Nephron (organoid): ENCODE measurements around the gene ST3GAL4.

Source experiments
- H3K27ac Mint-ChIP-seq, 3 experiments: 2 replicates each; pipeline ENCODE4 v1.8.0; 2020; ENCODE audit warnings: mixed read lengths in 3 of 3, mild to moderate bottlenecking in 2 of 3, moderate library complexity in 1 of 3
- H3K27me3 Mint-ChIP-seq: 2 replicates; pipeline ENCODE4 v1.8.0; 2021; ENCODE audit warnings: low read depth, mild to moderate bottlenecking, moderate library complexity, mixed read lengths
- H3K36me3 Mint-ChIP-seq: 2 replicates; pipeline ENCODE4 v1.8.0; 2020; ENCODE audit warnings: low read depth, mixed read lengths
- H3K4me1 Mint-ChIP-seq: 2 replicates; pipeline ENCODE4 v1.8.0; 2020; ENCODE audit warnings: mixed read lengths
- H3K4me3 Mint-ChIP-seq, 3 experiments: 2 replicates each; pipeline ENCODE4 v1.8.0; 2020; ENCODE audit warnings: mild to moderate bottlenecking in 3 of 3, mixed read lengths in 3 of 3, moderate library complexity in 2 of 3
- H3K9me3 Mint-ChIP-seq: 2 replicates; pipeline ENCODE4 v1.8.0; 2020; ENCODE audit warnings: mixed read lengths
- CTCF ChIP-seq, 3 experiments: fragments of 200-600 bp; sonication (generic); IDR thresholded peaks; one replicate each; pipeline ENCODE4 v1.5.0; 2021; ENCODE audit warnings: antibody characterized with exemption in 3 of 3; ENCODE audit not compliant: unreplicated experiment in 3 of 3

Gene ST3GAL4

GRCh38 chr11:126336671-126337101 is 18.8 kb upstream of the ST3GAL4 start:
- TF ChIP-seq CTCF (IDR thresholded peaks at IDR 0.05; ENCODE audit: unreplicated experiment in 3 of 3): no peak

DNA sequence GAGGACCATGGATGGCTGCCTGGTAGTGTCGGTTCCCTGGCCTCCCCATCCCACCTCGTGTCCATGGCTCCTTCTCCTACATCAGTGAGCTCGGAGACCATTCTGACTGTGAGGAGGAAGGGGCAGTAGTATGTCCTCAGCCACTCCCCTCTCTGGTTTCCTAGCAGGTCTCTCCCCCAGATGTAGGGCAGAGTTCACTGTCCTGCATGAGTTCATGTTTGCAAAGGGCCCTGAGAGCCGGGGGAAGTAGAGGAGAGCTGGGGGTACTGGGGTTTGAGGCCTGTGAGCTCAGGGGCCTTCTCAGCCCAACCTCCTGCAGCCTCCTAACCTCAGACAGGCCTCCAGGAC is 18.4 kb upstream of the ST3GAL4 start:
- Mint-ChIP-seq H3K4me3 (no peak overlapping the region), H3K9me3 (no peaks in the 10 kb centered on the region), H3K4me1 (peaks cover 71% of the 10 kb centered on the region), H3K27ac (peak overlapping the region in 1 of 3 experiments; percentile 47), H3K36me3 (peaks cover 25% of the 10 kb centered on the region), H3K27me3 (peaks cover 10% of the 10 kb centered on the region)
- TF ChIP-seq CTCF (IDR thresholded peaks at IDR 0.05; ENCODE audit: unreplicated experiment in 3 of 3): no peak

More at GRCh38 chr11:126336671-126337101, 18.8 kb upstream of the ST3GAL4 start:
- Mint-ChIP-seq H3K9me3 (no peaks in the 10 kb centered on the region), H3K27me3 (peaks cover 10% of the 10 kb centered on the region), H3K4me1 (peaks cover 68% of the 10 kb centered on the region), H3K27ac (peak overlapping the region in 2 of 3 experiments; percentile 4 to 47), H3K4me3 (no peak overlapping the region), H3K36me3 (peaks cover 21% of the 10 kb centered on the region)

GRCh38 chr11:126337474-126338241 is 17.8 kb upstream of the ST3GAL4 start:
- Mint-ChIP-seq H3K36me3 (peaks cover 27% of the 10 kb centered on the region), H3K4me1 (peaks cover 71% of the 10 kb centered on the region), H3K27me3 (peaks cover 10% of the 10 kb centered on the region), H3K9me3 (no peaks in the 10 kb centered on the region), H3K4me3 (no peak overlapping the region), H3K27ac (no peak overlapping the region)
- TF ChIP-seq CTCF (IDR thresholded peaks at IDR 0.05; ENCODE audit: unreplicated experiment in 3 of 3): no peak

GRCh38 chr11:126338346-126339055 is 17.0 kb upstream of the ST3GAL4 start:
- H3K4me1 Mint-ChIP-seq: peaks cover 70% of the 10 kb centered on the region
- peak overlapping the region in 1 of 3 experiments; percentile 76 for H3K27ac Mint-ChIP-seq

GRCh38 chr11:126339073-126339862 is 16.2 kb upstream of the ST3GAL4 start:
- Mint-ChIP-seq H3K27ac (peak overlapping the region in 2 of 3 experiments; percentile 47 to 76), H3K4me3 (no peak overlapping the region), H3K9me3 (no peaks in the 10 kb centered on the region), H3K36me3 (peaks cover 22% of the 10 kb centered on the region), H3K27me3 (peaks cover 10% of the 10 kb centered on the region), H3K4me1 (peaks cover 70% of the 10 kb centered on the region)
- no peak for TF ChIP-seq CTCF (IDR thresholded peaks at IDR 0.05; ENCODE audit: unreplicated experiment in 3 of 3)

More at GRCh38 chr11:126338346-126339055, 17.0 kb upstream of the ST3GAL4 start:
- Mint-ChIP-seq H3K27me3 (peaks cover 10% of the 10 kb centered on the region), H3K4me3 (no peak overlapping the region), H3K36me3 (peaks cover 24% of the 10 kb centered on the region), H3K9me3 (no peaks in the 10 kb centered on the region)
- TF ChIP-seq CTCF (IDR thresholded peaks at IDR 0.05; ENCODE audit: unreplicated experiment in 3 of 3): no peak
